ENCODE data around the gene ZFHX3. TPM values are rescaled to one million over a fixed set of nuclear protein-coding genes. Genes with fewer than 3 reads are reported as not detected.

ZFHX3 gene
- total and polyA plus RNA-seq, 7 experiments from 2014 or later = 0.09 to 9.8 (median 1.7) TPM

GRCh38 chr16:72835086-72835485 is 212.8 kb downstream of the ZFHX3 start:
- intact Hi-C loops (cut with micrococcal nuclease) = loop anchor here in 1 of 2 donors (10.0 kb wide), 2 partner anchors 170 to 710 kb away; no protein-coding TSS in a partner anchor
- Mint-ChIP-seq H3K4me3 (no peak overlapping the region), H3K9me3 (no peaks in the 10 kb centered on the region), H3K27me3 (peaks cover 0 to 5% (median 2%) of the 10 kb centered on the region in 5 donors), H3K36me3 (no peaks in the 10 kb centered on the region), H3K4me1 (peaks cover 0 to 7% (median 0%) of the 10 kb centered on the region in 7 donors), H3K27ac (no peak overlapping the region)
- Histone ChIP-seq H3K4me1 (ENCODE audit: control insufficient read depth in 2 of 2, insufficient read depth in 2 of 2, low read length in 2 of 2) (no peaks in the 10 kb centered on the region), H3K36me3 (ENCODE audit: control insufficient read depth in 2 of 3, insufficient read depth in 3 of 3, low read length in 3 of 3) (no peaks in the 10 kb centered on the region), H3K4me3 (ENCODE audit: low read length) (no peak overlapping the region), H3K27me3 (ENCODE audit: control insufficient read depth in 2 of 2, insufficient read depth in 2 of 2, low read length in 2 of 2) (no peaks in the 10 kb centered on the region), H3K27ac (ENCODE audit: low read depth, low read length) (no peak overlapping the region), H3K9me3 (ENCODE audit: control insufficient read depth in 2 of 3, low read length in 3 of 3) (no peaks in the 10 kb centered on the region)
- ATAC-seq (no peak), DNase-seq (no peak)
- CTCF ChIA-PET = interaction anchor here (0.6 kb wide), 1 partner anchor 771 kb away, joined by 3 read pairs; no protein-coding TSS in a partner anchor
- POLR2A ChIA-PET = no interaction called here

- no peaks in the 10 kb centered on the region for H3K9me3 ChIP-seq (ENCODE audit: control insufficient read depth in 2 of 3, low read length in 3 of 3)
- H3K4me1 Mint-ChIP-seq = peaks cover 0 to 7% (median 0%) of the 10 kb centered on the region in 7 donors
- no peaks in the 10 kb centered on the region for H3K9me3 Mint-ChIP-seq
- no peaks in the 10 kb centered on the region for H3K27me3 ChIP-seq (ENCODE audit: control insufficient read depth in 2 of 2, insufficient read depth in 2 of 2, low read length in 2 of 2)
- intact Hi-C loops (cut with micrococcal nuclease) = loop anchor here (5.0 to 10.0 kb wide), 6 partner anchors 128 to 1123 kb away; partner anchors contain the start of gene ZFHX3 (in 1 of the 2)
- no peak overlapping the region for H3K4me3 Mint-ChIP-seq
- ChIA-PET CTCF (interaction anchor here (0.6 kb wide), 1 partner anchor 771 kb away, joined by 3 read pairs; no protein-coding TSS in a partner anchor), POLR2A (no interaction called here)
- H3K27ac ChIP-seq (ENCODE audit: low read depth, low read length) = no peak overlapping the region
- H3K27me3 Mint-ChIP-seq = peaks cover 0 to 5% (median 2%) of the 10 kb centered on the region in 5 donors
- ATAC-seq = no peak
- H3K36me3 ChIP-seq (ENCODE audit: control insufficient read depth in 2 of 3, insufficient read depth in 3 of 3, low read length in 3 of 3) = no peaks in the 10 kb centered on the region
- H3K4me1 ChIP-seq (ENCODE audit: control insufficient read depth in 2 of 2, insufficient read depth in 2 of 2, low read length in 2 of 2) = no peaks in the 10 kb centered on the region
- H3K27ac Mint-ChIP-seq = no peak overlapping the region
- no peak overlapping the region for H3K4me3 ChIP-seq (ENCODE audit: low read length)
- no peak for DNase-seq
- H3K36me3 Mint-ChIP-seq = no peaks in the 10 kb centered on the region
These were observed 213.4 kb downstream of the ZFHX3 start for GRCh38 chr16:72834499-72834898.

GRCh38 chr16:72833969-72834368 is 214.0 kb downstream of the ZFHX3 start:
- no peaks in the 10 kb centered on the region for H3K9me3 Mint-ChIP-seq
- peaks cover 0 to 5% (median under 1%) of the 10 kb centered on the region in 5 donors for H3K27me3 Mint-ChIP-seq
- no peaks in the 10 kb centered on the region for H3K4me1 ChIP-seq (ENCODE audit: control insufficient read depth in 2 of 2, insufficient read depth in 2 of 2, low read length in 2 of 2)
- intact Hi-C loops (cut with micrococcal nuclease) = loop anchor here (5.0 to 10.0 kb wide), 6 partner anchors 128 to 1123 kb away; partner anchors contain the start of gene ZFHX3 (in 1 of the 2)
- H3K4me3 ChIP-seq (ENCODE audit: low read length) = no peak overlapping the region
- H3K36me3 ChIP-seq (ENCODE audit: control insufficient read depth in 2 of 3, insufficient read depth in 3 of 3, low read length in 3 of 3) = no peaks in the 10 kb centered on the region
- ChIA-PET POLR2A (no interaction called here), CTCF (no interaction called here)
- H3K27ac Mint-ChIP-seq = no peak overlapping the region
- no peak for DNase-seq
- H3K4me3 Mint-ChIP-seq = no peak overlapping the region
- H3K27ac ChIP-seq (ENCODE audit: low read depth, low read length) = no peak overlapping the region
- H3K9me3 ChIP-seq (ENCODE audit: control insufficient read depth in 2 of 3, low read length in 3 of 3) = no peaks in the 10 kb centered on the region
- no peaks in the 10 kb centered on the region for H3K36me3 Mint-ChIP-seq
- no peak for ATAC-seq
- no peaks in the 10 kb centered on the region for H3K27me3 ChIP-seq (ENCODE audit: control insufficient read depth in 2 of 2, insufficient read depth in 2 of 2, low read length in 2 of 2)
- H3K4me1 Mint-ChIP-seq = peaks cover 0 to 7% (median 0%) of the 10 kb centered on the region in 7 donors

- POLR2A ChIA-PET = no interaction called here
- no peak overlapping the region for H3K27ac ChIP-seq (ENCODE audit: low read depth, low read length)
- Mint-ChIP-seq H3K27ac (no peak overlapping the region), H3K4me1 (peaks cover 0 to 7% (median 0%) of the 10 kb centered on the region in 7 donors), H3K4me3 (no peak overlapping the region), H3K36me3 (no peaks in the 10 kb centered on the region), H3K9me3 (no peaks in the 10 kb centered on the region), H3K27me3 (peaks cover 0 to 5% (median 0%) of the 10 kb centered on the region in 5 donors)
- H3K4me1 ChIP-seq (ENCODE audit: control insufficient read depth in 2 of 2, insufficient read depth in 2 of 2, low read length in 2 of 2) = no peaks in the 10 kb centered on the region
- no peaks in the 10 kb centered on the region for H3K27me3 ChIP-seq (ENCODE audit: control insufficient read depth in 2 of 2, insufficient read depth in 2 of 2, low read length in 2 of 2)
- no peaks in the 10 kb centered on the region for H3K9me3 ChIP-seq (ENCODE audit: control insufficient read depth in 2 of 3, low read length in 3 of 3)
- H3K4me3 ChIP-seq (ENCODE audit: low read length) = no peak overlapping the region
- H3K36me3 ChIP-seq (ENCODE audit: control insufficient read depth in 2 of 3, insufficient read depth in 3 of 3, low read length in 3 of 3) = no peaks in the 10 kb centered on the region
- ATAC-seq (no peak), DNase-seq (no peak)
- CTCF ChIA-PET = interaction anchor here (1.0 to 2.2 kb wide), 5 partner anchors 9 to 363 kb away, joined by 3 to 10 read pairs (median 4); no protein-coding TSS in a partner anchor
- intact Hi-C loops (cut with micrococcal nuclease) = loop anchor here (5.0 to 10.0 kb wide), 6 partner anchors 129 to 1124 kb away; partner anchors contain the start of gene ZFHX3 (in 1 of the 2)
These were observed 214.4 kb downstream of the ZFHX3 start for GRCh38 chr16:72833482-72833881.

GRCh38 chr16:72832621-72833248 is 215.2 kb downstream of the ZFHX3 start:
- no peaks in the 10 kb centered on the region for H3K9me3 Mint-ChIP-seq
- no peaks in the 10 kb centered on the region for H3K9me3 ChIP-seq (ENCODE audit: control insufficient read depth in 2 of 3, low read length in 3 of 3)
- H3K36me3 ChIP-seq (ENCODE audit: control insufficient read depth in 2 of 3, insufficient read depth in 3 of 3, low read length in 3 of 3) = no peaks in the 10 kb centered on the region
- H3K4me1 ChIP-seq (ENCODE audit: control insufficient read depth in 2 of 2, insufficient read depth in 2 of 2, low read length in 2 of 2) = no peaks in the 10 kb centered on the region
- no peak overlapping the region for H3K27ac Mint-ChIP-seq
- peaks cover 0 to 5% (median 0%) of the 10 kb centered on the region in 5 donors for H3K27me3 Mint-ChIP-seq
- peak; percentile 7 to 83 (median 47) for DNase-seq
- peaks cover 0 to 7% (median 0%) of the 10 kb centered on the region in 7 donors for H3K4me1 Mint-ChIP-seq
- CTCF ChIA-PET = interaction anchor here (0.6 to 2.2 kb wide), 8 partner anchors 9 to 1046 kb away, joined by 3 to 10 read pairs (median 4); no protein-coding TSS in a partner anchor
- no peaks in the 10 kb centered on the region for H3K36me3 Mint-ChIP-seq
- intact Hi-C loops (cut with micrococcal nuclease) = loop anchor here (1.0 to 10.0 kb wide), 7 partner anchors 130 to 1125 kb away; partner anchors contain the start of gene ZFHX3 (in 1 of the 2)
- H3K4me3 ChIP-seq (ENCODE audit: low read length) = no peak overlapping the region
- ATAC-seq = peak; percentile 82
- no peak overlapping the region for H3K27ac ChIP-seq (ENCODE audit: low read depth, low read length)
- POLR2A ChIA-PET = no interaction called here
- no peaks in the 10 kb centered on the region for H3K27me3 ChIP-seq (ENCODE audit: control insufficient read depth in 2 of 2, insufficient read depth in 2 of 2, low read length in 2 of 2)
- no peak overlapping the region for H3K4me3 Mint-ChIP-seq

- no peak for ATAC-seq
- intact Hi-C loops (cut with micrococcal nuclease) = loop anchor here (5.0 to 10.0 kb wide), 6 partner anchors 132 to 1127 kb away; partner anchors contain the start of gene ZFHX3 (in 1 of the 2)
- Mint-ChIP-seq H3K27me3 (peaks cover 0 to 2% (median 0%) of the 10 kb centered on the region in 5 donors), H3K27ac (no peak overlapping the region), H3K9me3 (no peaks in the 10 kb centered on the region), H3K36me3 (no peaks in the 10 kb centered on the region), H3K4me1 (peaks cover 0 to 2% (median 0%) of the 10 kb centered on the region in 7 donors), H3K4me3 (no peak overlapping the region)
- H3K27me3 ChIP-seq (ENCODE audit: control insufficient read depth in 2 of 2, insufficient read depth in 2 of 2, low read length in 2 of 2) = no peaks in the 10 kb centered on the region
- ChIA-PET POLR2A (no interaction called here), CTCF (no interaction called here)
- no peak overlapping the region for H3K27ac ChIP-seq (ENCODE audit: low read depth, low read length)
- H3K36me3 ChIP-seq (ENCODE audit: control insufficient read depth in 2 of 3, insufficient read depth in 3 of 3, low read length in 3 of 3) = no peaks in the 10 kb centered on the region
- no peak for DNase-seq
- H3K9me3 ChIP-seq (ENCODE audit: control insufficient read depth in 2 of 3, low read length in 3 of 3) = no peaks in the 10 kb centered on the region
- H3K4me1 ChIP-seq (ENCODE audit: control insufficient read depth in 2 of 2, insufficient read depth in 2 of 2, low read length in 2 of 2) = no peaks in the 10 kb centered on the region
- no peak overlapping the region for H3K4me3 ChIP-seq (ENCODE audit: low read length)
These were observed 217.8 kb downstream of the ZFHX3 start for GRCh38 chr16:72829846-72830775.

Measured in naive thymus-derived CD4-positive, alpha-beta T cell (primary cell).